WTC11 (cell line): ENCODE data around the gene APOA4. TPM values are rescaled to one million over a fixed set of nuclear protein-coding genes. Genes with fewer than 3 reads are reported as not detected.

Experiments used
- ATAC-seq: fragments of 200-7000 bp; cut with Tn5 transposase; 2 replicates; pipeline ENCODE4 v1.10.0; 2021; ENCODE audit warnings: mild to moderate bottlenecking, moderate library complexity
- CTCF ChIA-PET: fragments of 300-600 bp; sonication (Branson Sonifier 250); formaldehyde crosslinking; loops from one replicate; lab custom pipeline; 2021; ENCODE audit warnings: antibody characterized with exemption; lab: Charles Lee
- POLR2A ChIA-PET: fragments of 350-600 bp; sonication (Branson Sonifier 250); formaldehyde crosslinking; loops from one replicate; lab custom pipeline; 2021; ENCODE audit warnings: antibody characterized with exemption; lab: Charles Lee
- DNase-seq: peaks from one replicate; pipeline ENCODE4 v3.0.0; 2021; ENCODE audit warnings: low spot score
- H3K27ac Mint-ChIP-seq: 2 replicates; pipeline ENCODE4 v1.8.0; 2021; ENCODE audit warnings: mixed read lengths
- H3K27me3 Mint-ChIP-seq: 2 replicates; pipeline ENCODE4 v1.8.0; 2021; ENCODE audit warnings: low read depth, mild to moderate bottlenecking, moderate library complexity, mixed read lengths
- H3K36me3 Mint-ChIP-seq: 2 replicates; pipeline ENCODE4 v1.8.0; 2021; ENCODE audit warnings: mixed read lengths
- H3K4me1 Mint-ChIP-seq: 2 replicates; pipeline ENCODE4 v1.8.0; 2022; ENCODE audit warnings: mixed read lengths
- H3K4me3 Mint-ChIP-seq: 2 replicates; pipeline ENCODE4 v1.8.0; 2021; ENCODE audit warnings: mild to moderate bottlenecking, moderate library complexity, mixed read lengths
- H3K9me3 Mint-ChIP-seq: 2 replicates; pipeline ENCODE4 v1.8.0; 2021; ENCODE audit warnings: mixed read lengths
- CREM ChIP-seq: sonication (generic); formaldehyde crosslinking; IDR thresholded peaks from 2 replicates; pipeline ENCODE4 v1.8.1; 2022; ENCODE audit warnings: mild to moderate bottlenecking, missing genetic modification reagents, moderate library complexity
- E2F5 ChIP-seq: sonication (generic); formaldehyde crosslinking; IDR thresholded peaks from 2 replicates; pipeline ENCODE4 v1.8.1; 2022; ENCODE audit warnings: mild to moderate bottlenecking, moderate library complexity, missing genetic modification reagents
- ESRRA ChIP-seq: sonication (generic); formaldehyde crosslinking; IDR thresholded peaks from 2 replicates; pipeline ENCODE4 v1.8.1; 2022; ENCODE audit warnings: mild to moderate bottlenecking, missing genetic modification reagents, borderline replicate concordance
- ETV6 ChIP-seq: sonication (generic); formaldehyde crosslinking; IDR thresholded peaks from 2 replicates; pipeline ENCODE4 v1.8.1; 2022; ENCODE audit warnings: mild to moderate bottlenecking, missing genetic modification reagents
- GABPB1 ChIP-seq: sonication (generic); formaldehyde crosslinking; IDR thresholded peaks from 2 replicates; pipeline ENCODE4 v1.8.1; 2023; ENCODE audit warnings: mild to moderate bottlenecking, missing genetic modification reagents
- HMGXB4 ChIP-seq: sonication (generic); formaldehyde crosslinking; IDR thresholded peaks from 2 replicates; pipeline ENCODE4 v1.8.1; 2023; ENCODE audit warnings: mild to moderate bottlenecking, moderate library complexity, missing genetic modification reagents
- IRF1 ChIP-seq: sonication (generic); formaldehyde crosslinking; IDR thresholded peaks from 2 replicates; pipeline ENCODE4 v1.8.0; 2023; ENCODE audit warnings: missing genetic modification reagents
- KAT7 ChIP-seq: sonication (generic); formaldehyde crosslinking; IDR thresholded peaks from 2 replicates; pipeline ENCODE4 v1.8.1; 2023; ENCODE audit warnings: missing genetic modification reagents, mild to moderate bottlenecking, borderline replicate concordance
- MAX ChIP-seq: sonication (generic); formaldehyde crosslinking; IDR thresholded peaks from 2 replicates; pipeline ENCODE4 v1.8.0; 2022; ENCODE audit warnings: mild to moderate bottlenecking, missing genetic modification reagents
- MLX ChIP-seq: sonication (generic); formaldehyde crosslinking; IDR thresholded peaks from 2 replicates; pipeline ENCODE4 v1.8.1; 2023; ENCODE audit warnings: mild to moderate bottlenecking, missing genetic modification reagents, moderate library complexity
- NFYB ChIP-seq: sonication (generic); formaldehyde crosslinking; conservative IDR thresholded peaks from 2 replicates; pipeline ENCODE4 v1.8.0; 2022; ENCODE audit warnings: low read depth, missing genetic modification reagents
- NR2C2 ChIP-seq: sonication (generic); formaldehyde crosslinking; IDR thresholded peaks from 2 replicates; pipeline ENCODE4 v1.8.0; 2022; ENCODE audit warnings: mild to moderate bottlenecking, missing genetic modification reagents
- PRDM15 ChIP-seq: sonication (generic); formaldehyde crosslinking; IDR thresholded peaks from 2 replicates; pipeline ENCODE4 v1.8.0; 2022; ENCODE audit warnings: missing genetic modification reagents
- SMAD4 ChIP-seq: sonication (generic); formaldehyde crosslinking; IDR thresholded peaks from 2 replicates; pipeline ENCODE4 v1.8.0; 2022; ENCODE audit warnings: mild to moderate bottlenecking, missing genetic modification reagents
- ZBTB21 ChIP-seq: sonication (generic); formaldehyde crosslinking; IDR thresholded peaks from 2 replicates; pipeline ENCODE4 v1.8.1; 2023; ENCODE audit warnings: mild to moderate bottlenecking, missing genetic modification reagents, borderline replicate concordance
- ZMAT4 ChIP-seq: fragments of 250-450 bp; sonication (Bioruptor Pico); IDR thresholded peaks from 2 replicates; pipeline ENCODE4 v1.9.0; 2021; ENCODE audit warnings: mild to moderate bottlenecking
- ZNF317 ChIP-seq: sonication (generic); formaldehyde crosslinking; IDR thresholded peaks from 2 replicates; pipeline ENCODE4 v1.8.1; 2023; ENCODE audit warnings: low read depth, mild to moderate bottlenecking, moderate library complexity, missing genetic modification reagents, borderline replicate concordance
- ZNF425 ChIP-seq: fragments of 250-450 bp; sonication (Bioruptor Pico); conservative IDR thresholded peaks from 2 replicates; pipeline ENCODE4 v1.9.0; 2021; ENCODE audit warnings: mild to moderate bottlenecking
- total RNA-seq: library from RNA; stranded (reverse); gene quantifications from 3 replicates; pipeline ENCODE4 v1.2.3, GENCODE V29; 2021

The APOA4 gene
- total RNA-seq, 1 experiment from 2014 or later, result not detected

GRCh38 chr11:116787786-116788486 is 35.2 kb downstream of the APOA4 start, which contains the start of gene ZPR1 (continued):
- TF ChIP-seq MLX (CRISPR knock-in tag) (no peak), GABPB1 (CRISPR knock-in tag) (peak; percentile 33; the same call in 1 of the 2 replicates), HMGXB4 (peak; percentile 81), ZNF425 (CRISPR knock-in tag) (no peak), MAX (CRISPR knock-in tag) (peak; percentile 70), ZBTB21 (no peak), IRF1 (CRISPR knock-in tag) (no peak), ETV6 (CRISPR knock-in tag) (peak; percentile 43; the same call in 1 of the 2 replicates), ESRRA (CRISPR knock-in tag) (no peak), PRDM15 (no peak)

GRCh38 chr11:116787436-116787785 is 35.7 kb downstream of the APOA4 start:
- Mint-ChIP-seq H3K27ac (no peak overlapping the region), H3K36me3 (peaks cover 45% of the 10 kb centered on the region), H3K4me1 (peaks cover 21% of the 10 kb centered on the region), H3K9me3 (no peaks in the 10 kb centered on the region), H3K4me3 (peak overlapping the region; percentile 94), H3K27me3 (peaks cover 23% of the 10 kb centered on the region)
- POLR2A ChIA-PET, result no interaction called here
- TF ChIP-seq ZMAT4 (CRISPR knock-in tag) (no peak), NFYB (CRISPR knock-in tag) (no peak), GABPB1 (CRISPR knock-in tag) (no peak), CREM (CRISPR knock-in tag) (no peak), E2F5 (CRISPR knock-in tag) (no peak), NR2C2 (no peak), PRDM15 (no peak), SMAD4 (no peak), KAT7 (CRISPR knock-in tag) (no peak), ZNF317 (CRISPR knock-in tag) (no peak)
- CTCF ChIA-PET, result interaction anchor here (0.6 to 8.7 kb wide), 9 partner anchors 44 to 357 kb away, joined by 3 to 358 read pairs (median 4); partner anchors contain the start of gene APOA1
- no peak for ATAC-seq
- no peak for DNase-seq
